K562 (cell line): ENCODE measurements around the gene ARHGAP26. TPM values are rescaled to one million over a fixed set of nuclear protein-coding genes. Genes with fewer than 3 reads are reported as not detected.

Experiments
- ATAC-seq: fragments of 200-7000 bp; cut with Tn5 transposase; 3 replicates; pipeline ENCODE4 v1.9.1; 2020; ENCODE audit warnings: moderate library complexity
- BruUV-seq: library from RNA; stranded (reverse); fragments of 400-500 nt; replicated peaks from 2 replicates; lab custom pipeline; 2021; lab: Mats Ljungman, UMichigan
- CTCF ChIA-PET: fragments of 300-600 bp; formaldehyde crosslinking; extraction: SDS; loops from one replicate; lab custom pipeline; 2021; ENCODE audit warnings: low intra/inter-chr PET ratio; lab: Yijun Ruan, JAX
- POLR2A ChIA-PET: fragments of 300-600, 350-650 bp; sonication (Branson Sonifier 250); formaldehyde crosslinking; extraction: SDS; loops from one replicate; lab custom pipeline; 2021; ENCODE audit warnings: antibody characterized with exemption, inconsistent platforms; lab: Yijun Ruan, JAX
- DNase-seq, 4 experiments: peaks; one replicate each; pipeline versions ENCODE4 v3.0.0 to v3.0.0-alpha.2; 2011 to 2018; ENCODE audit warnings: low spot score in 3 of 4, mixed read lengths in 3 of 4; ENCODE audit errors: extremely low read depth in 1 of 4
- FAIRE-seq: peaks from 2 replicates; lab custom pipeline; 2011; peaks lifted over from hg19 to GRCh38; lab: Jason Lieb, UNC
- H2AFZ ChIP-seq: 2 replicates; pipeline ENCODE4 v1.6.0; 2011; ENCODE audit warnings: low read depth, low read length, control low read depth, inconsistent platforms
- H3K27ac ChIP-seq: fragments of 200-600 bp; 3 replicates; pipeline ENCODE4 v1.8.0; 2011; ENCODE audit warnings: low read depth, mild to moderate bottlenecking, control low read depth, inconsistent platforms, low read length, moderate library complexity, mixed read lengths; ENCODE audit errors: extremely low read depth
- H3K27me3 ChIP-seq, 2 experiments: fragments of 300-600 bp in 1 of 2; 2 replicates in 1 of 2; 3 replicates in 1 of 2; pipeline versions ENCODE4 v1.6.0 to v1.8.0; 2011; ENCODE audit warnings: inconsistent platforms in 2 of 2, low read length in 2 of 2, mild to moderate bottlenecking in 1 of 2, mixed read lengths in 1 of 2, moderate library complexity in 1 of 2; ENCODE audit not compliant: control insufficient read depth in 2 of 2, insufficient read depth in 2 of 2
- H3K36me3 ChIP-seq: fragments of 300-600 bp; 3 replicates; pipeline ENCODE4 v1.8.0; 2011; ENCODE audit warnings: mild to moderate bottlenecking, low read length, inconsistent platforms; ENCODE audit not compliant: control insufficient read depth, insufficient read depth
- H3K4me1 ChIP-seq, 2 experiments: fragments of 200-600 bp in 1 of 2; replicated peaks in 1 of 2; 2 replicates in 1 of 2; 3 replicates in 1 of 2; pipeline versions ENCODE4 v1.5.1 to v1.8.0; 2011; ENCODE audit warnings: inconsistent platforms in 2 of 2, low read length in 2 of 2, mild to moderate bottlenecking in 1 of 2, mixed read lengths in 1 of 2, moderate library complexity in 1 of 2; ENCODE audit not compliant: control insufficient read depth in 2 of 2, insufficient read depth in 2 of 2
- H3K4me2 ChIP-seq: 2 replicates; pipeline ENCODE4 v1.6.1; 2011; ENCODE audit warnings: low read length, control low read depth, inconsistent platforms, mixed read lengths; ENCODE audit not compliant: insufficient read depth
- H3K4me3 ChIP-seq: fragments of 200-600 bp; sonication (generic), shearing (Covaris generic); 2 replicates; pipeline ENCODE4 v1.5.1; 2016; ENCODE audit warnings: control low read depth, inconsistent platforms
- H3K79me2 ChIP-seq: fragments of 200-600 bp; 3 replicates; pipeline ENCODE4 v1.8.0; 2011; ENCODE audit warnings: low read length, inconsistent platforms; ENCODE audit not compliant: control insufficient read depth, insufficient read depth
- H3K9ac ChIP-seq, 2 experiments: 2 replicates each; pipeline versions ENCODE4 v1.6.0 to v1.6.1; 2011; ENCODE audit warnings: low read depth in 2 of 2, low read length in 2 of 2, control low read depth in 1 of 2, inconsistent platforms in 1 of 2, mild to moderate bottlenecking in 1 of 2, mixed read lengths in 1 of 2; ENCODE audit not compliant: insufficient read depth in 1 of 2
- H3K9me1 ChIP-seq: one replicate; pipeline ENCODE4 v1.6.0; 2011; ENCODE audit warnings: inconsistent platforms, mild to moderate bottlenecking, low read length, moderate library complexity; ENCODE audit not compliant: control insufficient read depth, insufficient read depth
- H3K9me3 ChIP-seq: replicated peaks from 2 replicates; pipeline ENCODE4 v1.5.1; 2011; ENCODE audit warnings: low read depth, low read length, inconsistent platforms; ENCODE audit not compliant: control insufficient read depth, insufficient read depth
- H4K20me1 ChIP-seq: replicated peaks from 2 replicates; pipeline ENCODE4 v1.6.1; 2011; ENCODE audit warnings: low read length, inconsistent platforms, mixed read lengths; ENCODE audit not compliant: control insufficient read depth, insufficient read depth
- BRD9 ChIP-seq: fragments of 450-650 bp; IDR thresholded peaks from 2 replicates; pipeline ENCODE4 v1.6.1; 2018; ENCODE audit warnings: low read depth; ENCODE audit not compliant: partially characterized antibody
- KHSRP ChIP-seq: fragments of 450-650 bp; IDR thresholded peaks from 2 replicates; pipeline ENCODE4 v1.6.1; 2017
- MBD1 ChIP-seq: fragments of 250-450 bp; sonication (Bioruptor Pico); IDR thresholded peaks from 2 replicates; pipeline ENCODE4 v1.8.0; 2022; ENCODE audit warnings: inconsistent platforms
- WGBS: fragments of 100-300 bp; shearing (Covaris generic); methylation state at CpG from one replicate; pipeline ENCODE4 v1.1.6; 2016; ENCODE audit warnings: low coverage, mixed read lengths; ENCODE audit not compliant: insufficient coverage; ENCODE audit errors: missing lambda C conversion rate; 5-methylcytosine and 5-hydroxymethylcytosine counted together
- in situ Hi-C: fragments of 300-500 bp; cut with MboI; formaldehyde crosslinking; loops from 4 replicates; pipeline ENCODE4 v1.15.0; 2018; ENCODE audit warnings: inconsistent platforms, mixed read lengths
- intact Hi-C: fragments of 100-400 bp; cut with micrococcal nuclease; formaldehyde crosslinking; loops from 2 replicates; pipeline ENCODE4 v1.14.2; 2022
- polyA plus RNA-seq, 8 experiments: library from polyadenylated mRNA; depleted of rRNA in 4 of 8; stranded (reverse) in 5 of 8; unstranded in 3 of 8; fragments of >200 nt; fragmentation: Nextera tagmentation in 2 of 8; fragmentation: Illumina TruSeq in 1 of 8; extraction: Ambion mirVana in 2 of 8; extraction: Trizol in 1 of 8; gene quantifications; 2 replicates each; pipeline versions ENCODE4 v1.2.1 to v1.2.3, GENCODE V29; 2011 to 2014; ENCODE audit warnings: inconsistent platforms in 1 of 8, missing spikeins in 1 of 8
- total RNA-seq, 7 experiments: library from RNA; depleted of rRNA in 6 of 7; stranded (reverse); fragments of >200 nt in 6 of 7; fragmentation: Illumina TruSeq in 2 of 7; extraction: Trizol in 2 of 7; gene quantifications; 2 replicates each; pipeline versions ENCODE4 v1.2.1 to v1.2.3, GENCODE V29; 2011 to 2021; ENCODE audit warnings: low replicate concordance in 1 of 7
- TF ChIP-seq, protein P1 (sequence below): fragments of 200-800 bp; sonication (Bioruptor generic); IDR thresholded peaks from 2 replicates; pipeline ENCODE4 v1.6.1; 2017; ENCODE audit warnings: missing genetic modification characterization, missing compliant biosample characterization

Gene ARHGAP26
- total and polyA plus RNA-seq, 9 of the 15 experiments (the other 6 are each of a cell fraction or from before 2014, with no cell fraction given) = 0.13 to 1.1 (median 0.55) TPM

- TF ChIP-seq KHSRP (no peak), MBD1 (CRISPR knock-in tag) (no peak)
These were observed 14.3 kb downstream of the ARHGAP26 start (continued) for GRCh38 chr5:142784401-142784955.

- ATAC-seq (no peak), FAIRE-seq (no peak), DNase-seq (no peak)
- Histone ChIP-seq H3K9ac (no peak overlapping the region), H3K4me1 (no peaks in the 10 kb centered on the region), H3K79me2 (no peaks in the 10 kb centered on the region), H2AFZ (no peak overlapping the region), H3K27me3 (peaks cover 0 to 33% of the 10 kb centered on the region in 2 experiments; a peak in 4 of 5 replicates), H3K27ac (no peak overlapping the region), H3K9me3 (no peaks in the 10 kb centered on the region), H3K4me2 (no peak overlapping the region), H3K4me3 (no peak overlapping the region), H3K9me1 (no peaks in the 10 kb centered on the region), H4K20me1 (no peaks in the 10 kb centered on the region), H3K36me3 (no peaks in the 10 kb centered on the region)
- POLR2A ChIA-PET = interaction anchor here (0.7 to 0.8 kb wide), 3 partner anchors 8 to 26 kb away, joined by 3 read pairs; partner anchors contain the start of gene ARHGAP26
- intact Hi-C loops (no loop called here), in situ Hi-C loops (no loop called here)
- 0% methylated on average over 5 of the region's 5 CpGs for WGBS
- CTCF ChIA-PET = no interaction called here
- BruUV-seq = no TSS peak
- TF ChIP-seq, protein P1, sequence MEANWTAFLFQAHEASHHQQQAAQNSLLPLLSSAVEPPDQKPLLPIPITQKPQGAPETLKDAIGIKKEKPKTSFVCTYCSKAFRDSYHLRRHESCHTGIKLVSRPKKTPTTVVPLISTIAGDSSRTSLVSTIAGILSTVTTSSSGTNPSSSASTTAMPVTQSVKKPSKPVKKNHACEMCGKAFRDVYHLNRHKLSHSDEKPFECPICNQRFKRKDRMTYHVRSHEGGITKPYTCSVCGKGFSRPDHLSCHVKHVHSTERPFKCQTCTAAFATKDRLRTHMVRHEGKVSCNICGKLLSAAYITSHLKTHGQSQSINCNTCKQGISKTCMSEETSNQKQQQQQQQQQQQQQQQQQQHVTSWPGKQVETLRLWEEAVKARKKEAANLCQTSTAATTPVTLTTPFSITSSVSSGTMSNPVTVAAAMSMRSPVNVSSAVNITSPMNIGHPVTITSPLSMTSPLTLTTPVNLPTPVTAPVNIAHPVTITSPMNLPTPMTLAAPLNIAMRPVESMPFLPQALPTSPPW = no peak
- no peak for TF ChIP-seq BRD9
These were observed 15.0 kb downstream of the ARHGAP26 start for GRCh38 chr5:142785206-142785605.
